GM23248 (cell line): ENCODE data around the gene TMC1.

ENCODE experiments used
- EZH2 ChIP-seq: fragments of 200-600 bp; sonication (generic); IDR thresholded peaks from 2 replicates; pipeline ENCODE4 v1.6.1; 2018; ENCODE audit warnings: antibody characterized with exemption, mild to moderate bottlenecking; ENCODE audit not compliant: insufficient read depth, poor library complexity, severe bottlenecking
- EZH2phosphoT487 ChIP-seq: fragments of 200-600 bp; sonication (generic); IDR thresholded peaks from 2 replicates; pipeline ENCODE4 v1.6.1; 2018; ENCODE audit warnings: antibody characterized with exemption, moderate library complexity, mild to moderate bottlenecking, low read depth; ENCODE audit not compliant: insufficient read depth

DNA sequence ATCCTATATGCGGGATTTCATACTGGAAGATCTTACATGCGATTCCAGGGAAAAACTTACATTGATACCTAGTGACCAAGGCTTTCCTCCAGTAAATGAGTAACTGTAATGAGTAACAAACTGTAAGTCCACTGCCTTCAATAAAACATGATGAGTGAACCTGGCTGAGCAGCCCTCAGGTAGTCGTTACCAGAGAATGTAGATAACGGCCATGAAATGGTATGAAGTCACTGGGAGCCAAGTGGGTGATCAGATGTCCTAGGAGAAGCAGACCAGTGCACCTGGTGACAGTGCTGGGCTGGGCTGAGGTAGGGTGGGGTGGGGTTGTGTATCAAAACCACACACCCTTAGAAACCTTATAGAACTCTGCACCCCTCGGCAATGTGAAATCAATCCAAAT, 227.9 kb downstream of the TMC1 start:
- TF ChIP-seq EZH2, result no peak
- no peak for TF ChIP-seq EZH2phosphoT487
